ENCODE data around the gene ACSS1. TPM values are rescaled to one million over a fixed set of nuclear protein-coding genes. Genes with fewer than 3 reads are reported as not detected.

ACSS1 gene
- polyA plus RNA-seq, 2 of the 4 experiments (the other 2 are of a cell fraction): 7.2 to 7.6 TPM

GRCh38 chr20:25040438-25040831 lies 17.5 kb downstream of the ACSS1 start (continued):
- TF ChIP-seq REST (IDR thresholded peaks at IDR 0.05): no peak
- TF ChIP-seq SREBF2 (IDR thresholded peaks at IDR 0.05): no peak
- no peak for TF ChIP-seq TFCP2L1 (CRISPR knock-in tag; IDR thresholded peaks at IDR 0.05)
- no peak for TF ChIP-seq POLR2AphosphoS2 (conservative IDR thresholded peaks at IDR 0.05; ENCODE audit: low read length)
- no peak for TF ChIP-seq RCOR1 (IDR thresholded peaks at IDR 0.05; ENCODE audit: low read depth, low read length)
- TF ChIP-seq HDAC2 (IDR thresholded peaks at IDR 0.05): no peak
- no peak for TF ChIP-seq JUNB (IDR thresholded peaks at IDR 0.05)
- TF ChIP-seq ZNF302 (CRISPR knock-in tag; IDR thresholded peaks at IDR 0.05): no peak
- no peak for TF ChIP-seq POLR2A (IDR thresholded peaks at IDR 0.05; ENCODE audit: low read length)
- no peak for TF ChIP-seq FOSL2 (IDR thresholded peaks at IDR 0.05)
- no peak for TF ChIP-seq FOSL2 (CRISPR knock-in tag; IDR thresholded peaks at IDR 0.05)

- H3K27ac ChIP-seq: 0 out of 6 replicates have a peak overlapping the region, but pooled peaks of 1 of the 2 experiments have one; percentile 3
- POLR2A ChIA-PET: no interaction called here
- DNase-seq (ENCODE audit: low read depth in 1 of 2, low spot score in 1 of 2): no peak
- FAIRE-seq: no peak
- 76% methylated on average over 9 of the region's 9 CpGs for WGBS (ENCODE audit: missing lambda C conversion rate)
- H3K9me3 ChIP-seq: no peaks in the 10 kb centered on the region
- no peak overlapping the region for H3K4me2 ChIP-seq
- no peak for TF ChIP-seq ZNF302 (CRISPR knock-in tag; IDR thresholded peaks at IDR 0.05)
- no peak for TF ChIP-seq KDM1A (IDR thresholded peaks at IDR 0.05; ENCODE audit: low read depth)
- no peak for TF ChIP-seq KDM5A (IDR thresholded peaks at IDR 0.05)
- TF ChIP-seq CEBPB (IDR thresholded peaks at IDR 0.05): no peak
- no peak for TF ChIP-seq HES2 (IDR thresholded peaks at IDR 0.05)
- TF ChIP-seq ZC3H11A (IDR thresholded peaks at IDR 0.05): no peak
- TF ChIP-seq JUNB (IDR thresholded peaks at IDR 0.05): no peak
- no peak for TF ChIP-seq GATA3 (IDR thresholded peaks at IDR 0.05; ENCODE audit: borderline replicate concordance)
- no peak for TF ChIP-seq PBX3 (IDR thresholded peaks at IDR 0.05)
- TF ChIP-seq HOXA7 (CRISPR knock-in tag; IDR thresholded peaks at IDR 0.05): no peak
- no peak for TF ChIP-seq RARB (CRISPR knock-in tag; IDR thresholded peaks at IDR 0.05)
- TF ChIP-seq FOXS1 (CRISPR knock-in tag; IDR thresholded peaks at IDR 0.05): no peak
- no peak for TF ChIP-seq HEYL (CRISPR knock-in tag; IDR thresholded peaks at IDR 0.05)
- TF ChIP-seq SMC3 (IDR thresholded peaks at IDR 0.05): no peak
- no peak for TF ChIP-seq POLR2A (IDR thresholded peaks at IDR 0.05; ENCODE audit: low read length)
- no peak for TF ChIP-seq RAD21 (conservative IDR thresholded peaks at IDR 0.05 in 1 of 2, IDR thresholded peaks at IDR 0.05 in 1 of 2)
- TF ChIP-seq FOSB (CRISPR knock-in tag; IDR thresholded peaks at IDR 0.05): no peak
- TF ChIP-seq USF2 (IDR thresholded peaks at IDR 0.05): no peak
- ATAC-seq: no peak
- no peaks in the 10 kb centered on the region for H3K4me1 ChIP-seq
- H3K4me3 ChIP-seq: no peak overlapping the region
- CTCF ChIA-PET: interaction anchor here (0.9 to 2.0 kb wide), 2 partner anchors 25 to 46 kb away, joined by 4 to 6 read pairs; no protein-coding TSS in a partner anchor
Measured at GRCh38 chr20:25039697-25040437, 18.1 kb downstream of the ACSS1 start.

Measured in A549 (cell line).